Fibroblast of pulmonary artery (primary cell): Measurements from ENCODE around the gene TAAR5.
"Not testable (repeated sequence)": the region's sequence is repeated elsewhere in the genome, so short reads cannot be mapped to it uniquely, and the experiment has no call there.

ENCODE experiments used
- DNase-seq: peaks from one replicate; pipeline ENCODE4 v3.0.0-alpha.2; 2010; ENCODE audit warnings: low read depth
- H3K4me3 ChIP-seq: replicated peaks from 2 replicates; pipeline ENCODE4 v1.5.1; 2011; ENCODE audit warnings: low read depth, mild to moderate bottlenecking, control low read depth, low read length, moderate library complexity
- TF ChIP-seq, protein P1 (sequence below): IDR thresholded peaks from 2 replicates; pipeline ENCODE4 v1.5.1; 2011; ENCODE audit warnings: mild to moderate bottlenecking, control low read depth, low read length, inconsistent platforms; ENCODE audit errors: missing control alignments

The TAAR5 gene

DNA sequence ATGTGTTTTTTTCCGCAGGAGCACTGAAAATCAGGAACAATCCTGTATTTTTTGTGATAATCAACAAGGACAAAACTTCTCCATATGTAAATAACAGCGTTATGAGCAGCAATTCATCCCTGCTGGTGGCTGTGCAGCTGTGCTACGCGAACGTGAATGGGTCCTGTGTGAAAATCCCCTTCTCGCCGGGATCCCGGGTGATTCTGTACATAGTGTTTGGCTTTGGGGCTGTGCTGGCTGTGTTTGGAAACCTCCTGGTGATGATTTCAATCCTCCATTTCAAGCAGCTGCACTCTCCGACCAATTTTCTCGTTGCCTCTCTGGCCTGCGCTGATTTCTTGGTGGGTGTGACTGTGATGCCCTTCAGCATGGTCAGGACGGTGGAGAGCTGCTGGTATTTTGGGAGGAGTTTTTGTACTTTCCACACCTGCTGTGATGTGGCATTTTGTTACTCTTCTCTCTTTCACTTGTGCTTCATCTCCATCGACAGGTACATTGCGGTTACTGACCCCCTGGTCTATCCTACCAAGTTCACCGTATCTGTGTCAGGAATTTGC is 19.2 kb downstream of the TAAR5 start, which contains the start of gene TAAR6:
TSS of gene TAAR6 (plus strand) at position 102 of the 557 bp plus-strand sequence. CDS start at position 102, 0 bp downstream.
- DNase-seq, result no peak
- TF ChIP-seq, protein P1, sequence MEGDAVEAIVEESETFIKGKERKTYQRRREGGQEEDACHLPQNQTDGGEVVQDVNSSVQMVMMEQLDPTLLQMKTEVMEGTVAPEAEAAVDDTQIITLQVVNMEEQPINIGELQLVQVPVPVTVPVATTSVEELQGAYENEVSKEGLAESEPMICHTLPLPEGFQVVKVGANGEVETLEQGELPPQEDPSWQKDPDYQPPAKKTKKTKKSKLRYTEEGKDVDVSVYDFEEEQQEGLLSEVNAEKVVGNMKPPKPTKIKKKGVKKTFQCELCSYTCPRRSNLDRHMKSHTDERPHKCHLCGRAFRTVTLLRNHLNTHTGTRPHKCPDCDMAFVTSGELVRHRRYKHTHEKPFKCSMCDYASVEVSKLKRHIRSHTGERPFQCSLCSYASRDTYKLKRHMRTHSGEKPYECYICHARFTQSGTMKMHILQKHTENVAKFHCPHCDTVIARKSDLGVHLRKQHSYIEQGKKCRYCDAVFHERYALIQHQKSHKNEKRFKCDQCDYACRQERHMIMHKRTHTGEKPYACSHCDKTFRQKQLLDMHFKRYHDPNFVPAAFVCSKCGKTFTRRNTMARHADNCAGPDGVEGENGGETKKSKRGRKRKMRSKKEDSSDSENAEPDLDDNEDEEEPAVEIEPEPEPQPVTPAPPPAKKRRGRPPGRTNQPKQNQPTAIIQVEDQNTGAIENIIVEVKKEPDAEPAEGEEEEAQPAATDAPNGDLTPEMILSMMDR, result no peak
- H3K4me3 ChIP-seq, result no peak within 1 kb of the TSS

GRCh38 chr6:132569170-132569569 is 20.4 kb downstream of the TAAR5 start:
- H3K4me3 ChIP-seq, result no peak overlapping the region
- TF ChIP-seq, protein P1, result no peak
- no peak for DNase-seq

DNA sequence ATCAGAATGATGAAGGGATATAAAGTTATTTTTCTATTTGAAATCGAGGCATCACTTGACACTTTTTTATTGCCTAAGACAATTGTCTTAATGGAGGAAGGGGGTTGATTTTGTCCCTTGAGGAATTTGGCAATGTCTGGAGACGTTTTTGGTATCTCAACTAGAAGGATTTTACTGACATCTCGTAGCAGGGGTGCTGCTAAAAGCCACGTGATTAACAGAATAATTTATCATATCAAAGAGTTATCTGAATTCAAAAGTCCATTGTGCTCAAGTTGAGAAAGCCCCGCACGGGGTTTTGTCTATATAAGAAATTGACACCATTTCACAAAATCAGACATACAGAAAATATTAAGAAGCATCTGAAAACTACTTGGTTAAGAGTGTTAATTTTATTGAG is 20.9 kb downstream of the TAAR5 start:
- DNase-seq, result no peak
- TF ChIP-seq, protein P1, result no peak
- H3K4me3 ChIP-seq, result no peak overlapping the region

GRCh38 chr6:132567566-132567965 is 22.0 kb downstream of the TAAR5 start:
- no peak overlapping the region for H3K4me3 ChIP-seq
- DNase-seq, result no peak
- TF ChIP-seq, protein P1, result no peak

- DNase-seq, result no peak
Measured at GRCh38 chr6:132566404-132566803, 23.1 kb downstream of the TAAR5 start.

DNA sequence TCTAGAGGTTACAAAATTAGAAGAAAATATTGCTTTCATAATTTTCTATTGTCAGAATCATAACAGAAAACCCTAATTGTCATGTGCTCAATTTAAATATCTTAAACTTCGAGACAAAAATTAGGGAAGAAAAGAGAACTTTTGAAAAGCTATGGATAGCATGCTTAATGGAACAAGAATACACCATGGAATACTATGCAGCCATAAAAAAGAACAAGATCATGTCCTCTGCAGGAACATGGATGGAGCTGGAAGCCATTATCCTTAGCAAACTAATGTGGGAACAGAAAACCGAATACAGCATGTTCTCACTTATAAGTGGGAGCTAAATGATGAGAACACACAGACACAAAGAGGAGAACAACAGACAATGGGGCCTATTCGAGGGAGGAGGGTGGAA is 29.5 kb downstream of the TAAR5 start:
- DNase-seq, H3K4me3 ChIP-seq: not testable (repeated sequence)

More at GRCh38 chr6:132566404-132566803, 23.1 kb downstream of the TAAR5 start:
- TF ChIP-seq, protein P1, result no peak
- no peak overlapping the region for H3K4me3 ChIP-seq

- no peak for DNase-seq
Measured at GRCh38 chr6:132552372-132552771, 37.2 kb downstream of the TAAR5 start, which contains the start of gene TAAR8. Gene TAAR8 (plus strand): TSS chr6:132552672. CDS start chr6:132552693, 21 bp downstream.

More at GRCh38 chr6:132552372-132552771, 37.2 kb downstream of the TAAR5 start, which contains the start of gene TAAR8:
- no peak within 1 kb of the TSS for H3K4me3 ChIP-seq
- TF ChIP-seq, protein P1, result no peak
